ENCODE measurements around the gene CCSER1. TPM values are rescaled to one million over a fixed set of nuclear protein-coding genes. Genes with fewer than 3 reads are reported as not detected.

The CCSER1 gene
- total RNA-seq, 1 donor: under 0.01 TPM

DNA sequence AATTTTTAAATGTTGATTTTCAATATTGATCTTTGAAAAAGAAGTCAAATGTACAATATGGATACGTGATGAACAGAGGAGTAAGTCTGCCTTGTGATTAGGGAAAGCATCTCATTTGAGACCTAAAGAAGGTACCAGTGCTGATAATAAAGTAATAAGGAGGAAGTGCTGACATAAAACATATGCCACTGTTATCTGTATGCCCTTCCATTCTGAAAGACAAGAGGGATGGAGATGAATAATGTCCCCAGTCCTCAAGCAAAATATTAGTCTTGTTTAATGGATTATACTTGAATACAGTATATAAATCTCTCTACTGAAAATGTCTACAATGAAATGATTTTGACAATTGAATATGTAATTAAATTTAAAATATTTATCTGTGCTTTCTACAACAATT is 58.2 kb downstream of the CCSER1 start:
- TF ChIP-seq, protein P1, sequence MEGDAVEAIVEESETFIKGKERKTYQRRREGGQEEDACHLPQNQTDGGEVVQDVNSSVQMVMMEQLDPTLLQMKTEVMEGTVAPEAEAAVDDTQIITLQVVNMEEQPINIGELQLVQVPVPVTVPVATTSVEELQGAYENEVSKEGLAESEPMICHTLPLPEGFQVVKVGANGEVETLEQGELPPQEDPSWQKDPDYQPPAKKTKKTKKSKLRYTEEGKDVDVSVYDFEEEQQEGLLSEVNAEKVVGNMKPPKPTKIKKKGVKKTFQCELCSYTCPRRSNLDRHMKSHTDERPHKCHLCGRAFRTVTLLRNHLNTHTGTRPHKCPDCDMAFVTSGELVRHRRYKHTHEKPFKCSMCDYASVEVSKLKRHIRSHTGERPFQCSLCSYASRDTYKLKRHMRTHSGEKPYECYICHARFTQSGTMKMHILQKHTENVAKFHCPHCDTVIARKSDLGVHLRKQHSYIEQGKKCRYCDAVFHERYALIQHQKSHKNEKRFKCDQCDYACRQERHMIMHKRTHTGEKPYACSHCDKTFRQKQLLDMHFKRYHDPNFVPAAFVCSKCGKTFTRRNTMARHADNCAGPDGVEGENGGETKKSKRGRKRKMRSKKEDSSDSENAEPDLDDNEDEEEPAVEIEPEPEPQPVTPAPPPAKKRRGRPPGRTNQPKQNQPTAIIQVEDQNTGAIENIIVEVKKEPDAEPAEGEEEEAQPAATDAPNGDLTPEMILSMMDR (IDR thresholded peaks at IDR 0.05; ENCODE audit: insufficient read depth, low read length): no peak
- DNase-seq (ENCODE audit: low read depth): no peak
- H3K4me3 ChIP-seq (ENCODE audit: low read depth, low read length): no peak overlapping the region

DNA sequence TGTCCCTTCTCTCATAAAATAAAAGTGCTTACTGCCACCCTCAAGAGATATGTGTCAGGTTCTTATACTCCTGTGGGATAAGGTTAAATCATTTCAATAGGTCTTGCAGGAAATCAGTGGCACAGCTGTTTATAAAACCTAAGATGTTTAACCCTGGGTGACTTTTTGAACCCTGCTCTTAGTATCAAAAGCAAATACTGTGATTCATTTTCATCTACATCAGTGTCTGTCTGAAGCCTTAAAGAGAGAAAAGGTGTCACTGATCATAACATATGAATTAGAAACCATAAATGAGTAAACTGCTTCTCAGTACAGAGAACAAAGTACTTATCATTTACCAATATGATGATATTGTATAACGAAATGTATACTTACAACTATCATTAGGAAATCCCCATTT is 59.0 kb downstream of the CCSER1 start:
- DNase-seq (ENCODE audit: low read depth): no peak
- H3K4me3 ChIP-seq (ENCODE audit: low read depth, low read length): no peak overlapping the region
- TF ChIP-seq, protein P1 (IDR thresholded peaks at IDR 0.05; ENCODE audit: insufficient read depth, low read length): no peak

DNA sequence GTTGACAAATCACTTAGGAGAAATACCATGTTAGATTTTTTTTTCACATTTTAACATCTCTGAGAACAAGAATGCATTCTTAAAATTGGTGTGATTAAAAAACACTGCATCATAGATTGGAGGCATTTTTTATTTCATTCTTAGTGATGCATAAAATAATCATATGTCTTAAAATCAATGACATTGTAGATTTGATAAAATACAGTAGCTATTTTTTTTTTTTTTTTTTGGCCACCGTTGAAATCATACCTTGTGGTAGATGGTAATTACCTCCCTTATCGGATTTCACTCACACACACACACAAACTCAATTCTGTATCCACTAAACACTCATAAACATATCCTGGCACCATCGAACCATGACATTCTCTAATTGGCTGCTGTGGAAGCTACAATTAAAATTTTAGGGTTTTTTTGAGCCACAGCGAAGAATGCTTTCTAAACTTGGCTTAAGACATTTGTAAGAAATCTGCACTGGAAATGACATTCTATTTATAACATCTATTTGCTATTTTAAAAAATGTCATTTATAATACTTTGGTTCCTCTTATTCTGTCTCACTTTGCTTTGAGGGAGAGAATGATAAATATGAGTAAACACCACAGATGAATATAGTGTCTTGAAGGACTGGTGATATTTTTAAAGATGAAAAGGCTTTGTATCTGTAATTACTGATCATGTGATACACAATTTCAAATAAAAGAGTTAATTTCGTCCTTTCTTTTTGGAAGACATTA is 60.1 kb downstream of the CCSER1 start:
- TF ChIP-seq, protein P1 (IDR thresholded peaks at IDR 0.05; ENCODE audit: insufficient read depth, low read length): no peak
- H3K4me3 ChIP-seq (ENCODE audit: low read depth, low read length): no peak overlapping the region
- DNase-seq (ENCODE audit: low read depth): no peak

DNA sequence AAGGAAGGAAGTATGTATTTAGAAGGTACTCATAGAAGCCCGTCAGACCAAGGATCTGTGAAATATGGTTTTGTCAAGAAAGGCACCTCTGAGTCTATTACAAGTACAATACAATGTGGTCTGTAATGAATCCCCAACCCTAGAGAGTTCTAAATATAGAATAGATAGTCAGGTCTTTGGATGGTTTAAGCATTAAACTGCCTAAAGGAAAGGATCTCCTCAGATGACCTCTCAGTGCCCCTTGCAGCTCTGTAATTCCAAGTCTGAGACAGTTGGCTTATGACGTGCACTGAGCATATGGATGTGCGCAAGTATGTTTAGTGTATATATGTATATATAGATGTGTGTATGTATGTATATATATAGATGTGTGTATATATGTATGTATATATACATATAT is 62.0 kb downstream of the CCSER1 start:
- TF ChIP-seq, protein P1 (IDR thresholded peaks at IDR 0.05; ENCODE audit: insufficient read depth, low read length): no peak
- DNase-seq (ENCODE audit: low read depth): no peak
- no peak overlapping the region for H3K4me3 ChIP-seq (ENCODE audit: low read depth, low read length)

DNA sequence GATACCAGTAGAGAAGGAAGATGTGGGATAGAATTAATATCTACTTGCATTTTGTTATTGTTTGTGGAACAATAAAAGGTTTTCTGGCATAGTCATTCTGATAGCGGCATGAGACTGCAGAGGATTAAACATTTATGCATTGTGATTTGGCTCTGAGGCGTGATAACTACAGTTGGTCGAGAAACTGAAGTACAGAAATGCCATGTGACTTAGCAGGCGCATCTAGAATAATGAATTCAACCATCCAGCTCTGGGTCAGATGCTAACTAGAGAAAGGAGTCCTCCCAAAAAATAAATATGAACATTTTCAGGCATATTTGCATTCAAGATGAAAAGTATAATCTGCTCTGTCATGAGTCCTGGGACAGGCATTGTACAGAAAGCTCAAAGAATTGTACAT is 62.8 kb downstream of the CCSER1 start:
- H3K4me3 ChIP-seq (ENCODE audit: low read depth, low read length): no peak overlapping the region
- TF ChIP-seq, protein P1 (IDR thresholded peaks at IDR 0.05; ENCODE audit: insufficient read depth, low read length): no peak
- DNase-seq (ENCODE audit: low read depth): no peak

DNA sequence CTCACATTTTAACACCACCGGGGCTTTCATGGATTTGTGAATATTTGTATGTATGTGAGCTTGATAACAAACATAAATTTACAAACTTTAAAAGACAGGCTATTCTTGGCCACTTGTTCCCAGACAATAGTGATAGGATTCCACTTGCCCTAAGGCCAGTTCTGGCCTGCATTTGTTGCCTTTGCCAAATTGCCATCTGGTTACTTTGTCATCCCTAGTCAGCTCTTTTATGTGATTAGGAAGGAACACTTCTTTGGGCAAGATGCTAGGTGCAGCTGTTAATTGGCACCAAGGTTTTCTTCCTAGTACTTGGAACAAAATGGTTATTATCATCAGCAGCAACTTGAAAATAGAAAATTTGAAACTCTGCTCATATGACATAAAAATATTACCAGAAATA is 63.3 kb downstream of the CCSER1 start:
- no peak for DNase-seq (ENCODE audit: low read depth)
- no peak overlapping the region for H3K4me3 ChIP-seq (ENCODE audit: low read depth, low read length)
- TF ChIP-seq, protein P1 (IDR thresholded peaks at IDR 0.05; ENCODE audit: insufficient read depth, low read length): no peak

All from fibroblast of the aortic adventitia (primary cell).